Stimulated activated memory B cell treated with anti-CD40 and anti-IgM and Interleukin-4, amounts not matched to agents 10 μg/mL and 1 μg/mL and 100 μg/mL, for 72 hours (primary cell): ENCODE data around the gene MS4A1.
A peak's percentile ranks its signal among the peaks of the same experiment; 100 is the strongest.
"Not testable (repeated sequence)": the region's sequence is repeated elsewhere in the genome, so short reads cannot be mapped to it uniquely, and the experiment has no call there.

Experiments
- ATAC-seq: fragments of 150-1000 bp; cut with Tn5 transposase; 2 replicates; pipeline ENCODE4 v1.10.0; 2021
- H3K27ac Mint-ChIP-seq: one replicate; pipeline ENCODE4 v1.8.0; 2022; ENCODE audit warnings: mild to moderate bottlenecking, mixed read lengths
- H3K27me3 Mint-ChIP-seq: one replicate; pipeline ENCODE4 v1.8.0; 2022; ENCODE audit warnings: mixed read lengths
- H3K36me3 Mint-ChIP-seq: one replicate; pipeline ENCODE4 v1.8.0; 2022; ENCODE audit warnings: mixed read lengths
- H3K4me1 Mint-ChIP-seq: one replicate; pipeline ENCODE4 v1.8.0; 2022; ENCODE audit warnings: mixed read lengths
- H3K4me3 Mint-ChIP-seq: one replicate; pipeline ENCODE4 v1.8.0; 2022; ENCODE audit warnings: mild to moderate bottlenecking, moderate library complexity, mixed read lengths
- H3K9me3 Mint-ChIP-seq: one replicate; pipeline ENCODE4 v1.8.0; 2022; ENCODE audit warnings: mixed read lengths

MS4A1 gene

GRCh38 chr11:60482361-60482760 is 26.7 kb downstream of the MS4A1 start:
- H3K4me3 Mint-ChIP-seq: peak overlapping the region; percentile 52
- no peaks in the 10 kb centered on the region for H3K27me3 Mint-ChIP-seq
- H3K4me1 Mint-ChIP-seq: peaks cover 84% of the 10 kb centered on the region
- H3K36me3 Mint-ChIP-seq: peaks cover 8% of the 10 kb centered on the region
- ATAC-seq: peak; percentile 83
- peaks cover 5% of the 10 kb centered on the region for H3K9me3 Mint-ChIP-seq
- H3K27ac Mint-ChIP-seq: peak overlapping the region; percentile 91

GRCh38 chr11:60485987-60486386 is 30.3 kb downstream of the MS4A1 start:
- peak overlapping the region; percentile 76 for H3K27ac Mint-ChIP-seq
- peak; percentile 99 for ATAC-seq
- H3K36me3 Mint-ChIP-seq: no peaks in the 10 kb centered on the region
- no peaks in the 10 kb centered on the region for H3K9me3 Mint-ChIP-seq
- no peak overlapping the region for H3K4me3 Mint-ChIP-seq
- H3K4me1 Mint-ChIP-seq: peaks cover 50% of the 10 kb centered on the region
- no peaks in the 10 kb centered on the region for H3K27me3 Mint-ChIP-seq

- Mint-ChIP-seq H3K4me1 (peaks cover under 1% of the 10 kb centered on the region), H3K27ac (no peak within 1 kb of the TSS), H3K27me3 (no peaks in the 10 kb centered on the region), H3K9me3 (no peaks in the 10 kb centered on the region), H3K4me3 (no peak within 1 kb of the TSS), H3K36me3 (no peaks in the 10 kb centered on the region)
- no peak for ATAC-seq
Observed at GRCh38 chr11:60492488-60493009, 36.9 kb downstream of the MS4A1 start, which contains the start of gene MS4A12. Gene MS4A12 (plus strand): TSS chr11:60492778. CDS start chr11:60497319, 4,541 bp downstream.

GRCh38 chr11:60493454-60493853 is 37.8 kb downstream of the MS4A1 start:
- no peaks in the 10 kb centered on the region for H3K36me3 Mint-ChIP-seq
- no peaks in the 10 kb centered on the region for H3K27me3 Mint-ChIP-seq
- peaks cover 9% of the 10 kb centered on the region for H3K4me1 Mint-ChIP-seq
- H3K4me3 Mint-ChIP-seq: no peak overlapping the region
- H3K9me3 Mint-ChIP-seq: no peaks in the 10 kb centered on the region
- ATAC-seq: no peak
- no peak overlapping the region for H3K27ac Mint-ChIP-seq

GRCh38 chr11:60498399-60498798 is 42.8 kb downstream of the MS4A1 start:
- H3K27ac Mint-ChIP-seq: peak overlapping the region; percentile 81
- H3K27me3 Mint-ChIP-seq: no peaks in the 10 kb centered on the region
- no peaks in the 10 kb centered on the region for H3K36me3 Mint-ChIP-seq
- peaks cover 51% of the 10 kb centered on the region for H3K4me1 Mint-ChIP-seq
- no peaks in the 10 kb centered on the region for H3K9me3 Mint-ChIP-seq
- no peak overlapping the region for H3K4me3 Mint-ChIP-seq
- peak; percentile 44 for ATAC-seq

- no peak overlapping the region for H3K4me3 Mint-ChIP-seq
- ATAC-seq: peak; percentile 98
- H3K27ac Mint-ChIP-seq: peak overlapping the region; percentile 81
- no peaks in the 10 kb centered on the region for H3K36me3 Mint-ChIP-seq
- no peaks in the 10 kb centered on the region for H3K27me3 Mint-ChIP-seq
- no peaks in the 10 kb centered on the region for H3K9me3 Mint-ChIP-seq
- peaks cover 51% of the 10 kb centered on the region for H3K4me1 Mint-ChIP-seq
Observed at GRCh38 chr11:60498853-60499252, 43.2 kb downstream of the MS4A1 start.

GRCh38 chr11:60500276-60500910 is 44.7 kb downstream of the MS4A1 start:
- H3K4me1 Mint-ChIP-seq: peaks cover 51% of the 10 kb centered on the region
- no peaks in the 10 kb centered on the region for H3K9me3 Mint-ChIP-seq
- no peaks in the 10 kb centered on the region for H3K36me3 Mint-ChIP-seq
- H3K4me3 Mint-ChIP-seq: no peak overlapping the region
- ATAC-seq: peak; percentile 37
- no peaks in the 10 kb centered on the region for H3K27me3 Mint-ChIP-seq
- H3K27ac Mint-ChIP-seq: peak overlapping the region; percentile 81

GRCh38 chr11:60502221-60502775 is 46.7 kb downstream of the MS4A1 start:
- Mint-ChIP-seq H3K4me1 (peaks cover 51% of the 10 kb centered on the region), H3K36me3 (no peaks in the 10 kb centered on the region), H3K27me3 (no peaks in the 10 kb centered on the region), H3K9me3 (no peaks in the 10 kb centered on the region), H3K4me3 (peak overlapping the region; percentile 35), H3K27ac (peak overlapping the region; percentile 68)
- ATAC-seq: peak; percentile 32

GRCh38 chr11:60504219-60504905 is 48.7 kb downstream of the MS4A1 start:
- H3K4me1 Mint-ChIP-seq: peaks cover 33% of the 10 kb centered on the region
- peaks cover 7% of the 10 kb centered on the region for H3K27me3 Mint-ChIP-seq
- H3K36me3 Mint-ChIP-seq: no peaks in the 10 kb centered on the region
- ATAC-seq: no peak
- no peaks in the 10 kb centered on the region for H3K9me3 Mint-ChIP-seq
- no peak overlapping the region for H3K27ac Mint-ChIP-seq
- no peak overlapping the region for H3K4me3 Mint-ChIP-seq

- not testable (repeated sequence) for H3K27ac Mint-ChIP-seq, H3K36me3 Mint-ChIP-seq, H3K27me3 Mint-ChIP-seq, ATAC-seq, H3K4me3 Mint-ChIP-seq, H3K9me3 Mint-ChIP-seq, H3K4me1 Mint-ChIP-seq
Observed at GRCh38 chr11:60509609-60510008, 54.0 kb downstream of the MS4A1 start.

GRCh38 chr11:60510209-60510608 is 54.6 kb downstream of the MS4A1 start:
- H3K4me1 Mint-ChIP-seq, H3K27ac Mint-ChIP-seq, H3K4me3 Mint-ChIP-seq, H3K9me3 Mint-ChIP-seq, ATAC-seq, H3K36me3 Mint-ChIP-seq, H3K27me3 Mint-ChIP-seq: not testable (repeated sequence)

GRCh38 chr11:60511393-60511792 is 55.7 kb downstream of the MS4A1 start:
- Mint-ChIP-seq H3K27ac (no peak overlapping the region), H3K27me3 (peaks cover 7% of the 10 kb centered on the region), H3K4me1 (peaks cover 7% of the 10 kb centered on the region), H3K9me3 (no peaks in the 10 kb centered on the region), H3K36me3 (no peaks in the 10 kb centered on the region), H3K4me3 (no peak overlapping the region)
- ATAC-seq: no peak

- Mint-ChIP-seq H3K4me1 (peaks cover 7% of the 10 kb centered on the region), H3K4me3 (no peak overlapping the region)
Observed at GRCh38 chr11:60512651-60513225, 57.1 kb downstream of the MS4A1 start.

GRCh38 chr11:60513496-60514460 is 58.1 kb downstream of the MS4A1 start:
- Mint-ChIP-seq H3K4me3 (no peak overlapping the region), H3K27ac (no peak overlapping the region), H3K4me1 (peaks cover 7% of the 10 kb centered on the region), H3K36me3 (no peaks in the 10 kb centered on the region), H3K27me3 (peaks cover 6% of the 10 kb centered on the region), H3K9me3 (no peaks in the 10 kb centered on the region)
- no peak for ATAC-seq

More at GRCh38 chr11:60512651-60513225, 57.1 kb downstream of the MS4A1 start:
- no peaks in the 10 kb centered on the region for H3K9me3 Mint-ChIP-seq
- H3K36me3 Mint-ChIP-seq: no peaks in the 10 kb centered on the region
- H3K27me3 Mint-ChIP-seq: peaks cover 7% of the 10 kb centered on the region
- no peak overlapping the region for H3K27ac Mint-ChIP-seq
- ATAC-seq: no peak
